Heart left ventricle (tissue), 13 donors: Measurements from ENCODE around the gene RASGEF1B.

Experiments used
- POLR2A ChIP-seq, 2 donors: fragments of 450-650 bp; IDR thresholded peaks; one replicate each; pipeline ENCODE4 v1.6.1; 2017; ENCODE audit warnings: antibody characterized with exemption in 2 of 2, mild to moderate bottlenecking in 2 of 2, moderate library complexity in 2 of 2
- TF ChIP-seq, protein P1 (sequence below), 12 donors: fragments of 200-600 bp; sonication (generic) in 4 of 12; IDR thresholded peaks; one replicate each; pipeline versions ENCODE4 v1.5.0 to v1.8.0; 2018 to 2022; ENCODE audit warnings: antibody characterized with exemption in 12 of 12, mild to moderate bottlenecking in 5 of 12
- donor health status: ischemic (EF 13 %, LVEDD 7.1; RV severe dilation, severe dysfunction).
- donor health status: DM: no; HTN: yes; CAD: no.
- donor health status: DM: no; HTN: no; CAD: no.
- donor health status: ischemic (EF 25% LVEDD 6.9; RV normal size, moderate dysfunction).
- donor health status: ischemic (EF 25% LVEDD 5.7; RV mildly dilated, moderate dysfunction).
- donor health status: ischemic (EF 35%, LVEDD 5.7; RV mildly dilated, moderate dysfunction).
- donor health status: nonischemic (EF 11% LVEDD 7.7; RV severe dilation, severe dysfunction).
- donor health status: DM: yes; HTN: yes; CAD: no.
- donor health status: PGD.
- donor health status: ischemic (EF 29% LVEDD 5.4; RV normal size, mild dysfunction).
- donor health status: nonischemic (EF 23%, LVEDD 6.1; RV moderate dilation, normal function).

DNA sequence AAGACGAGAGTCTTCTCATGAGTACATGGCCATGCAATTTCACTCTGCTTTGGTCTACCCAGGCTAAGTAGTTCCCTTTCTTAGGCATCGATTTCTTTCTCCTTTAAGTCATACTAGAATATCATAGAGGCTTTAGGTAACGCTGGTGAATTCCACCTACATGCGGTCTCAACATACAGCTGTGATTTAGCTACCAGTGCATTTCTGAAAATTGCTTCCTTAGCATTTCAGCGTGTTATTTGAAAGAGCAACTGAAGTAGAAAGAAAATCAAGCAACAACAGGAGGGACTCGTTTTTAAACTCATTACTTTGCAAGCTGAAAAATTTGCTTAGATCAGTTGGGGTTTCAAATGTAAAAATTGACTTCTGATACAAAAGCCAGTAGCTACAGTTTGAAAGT is 48.1 kb upstream of the RASGEF1B start:
- TF ChIP-seq, protein P1, sequence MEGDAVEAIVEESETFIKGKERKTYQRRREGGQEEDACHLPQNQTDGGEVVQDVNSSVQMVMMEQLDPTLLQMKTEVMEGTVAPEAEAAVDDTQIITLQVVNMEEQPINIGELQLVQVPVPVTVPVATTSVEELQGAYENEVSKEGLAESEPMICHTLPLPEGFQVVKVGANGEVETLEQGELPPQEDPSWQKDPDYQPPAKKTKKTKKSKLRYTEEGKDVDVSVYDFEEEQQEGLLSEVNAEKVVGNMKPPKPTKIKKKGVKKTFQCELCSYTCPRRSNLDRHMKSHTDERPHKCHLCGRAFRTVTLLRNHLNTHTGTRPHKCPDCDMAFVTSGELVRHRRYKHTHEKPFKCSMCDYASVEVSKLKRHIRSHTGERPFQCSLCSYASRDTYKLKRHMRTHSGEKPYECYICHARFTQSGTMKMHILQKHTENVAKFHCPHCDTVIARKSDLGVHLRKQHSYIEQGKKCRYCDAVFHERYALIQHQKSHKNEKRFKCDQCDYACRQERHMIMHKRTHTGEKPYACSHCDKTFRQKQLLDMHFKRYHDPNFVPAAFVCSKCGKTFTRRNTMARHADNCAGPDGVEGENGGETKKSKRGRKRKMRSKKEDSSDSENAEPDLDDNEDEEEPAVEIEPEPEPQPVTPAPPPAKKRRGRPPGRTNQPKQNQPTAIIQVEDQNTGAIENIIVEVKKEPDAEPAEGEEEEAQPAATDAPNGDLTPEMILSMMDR (IDR thresholded peaks at IDR 0.05), result no peak
- TF ChIP-seq POLR2A (IDR thresholded peaks at IDR 0.05), result no peak
